Fibroblast of lung (primary cell): ENCODE measurements around the gene RARRES1. TPM values are rescaled to one million over a fixed set of nuclear protein-coding genes. Genes with fewer than 3 reads are reported as not detected.
A peak's percentile ranks its signal among the peaks of the same experiment; 100 is the strongest.
"Not testable (repeated sequence)": the region's sequence is repeated elsewhere in the genome, so short reads cannot be mapped to it uniquely, and the experiment has no call there.

Source experiments
- DNase-seq, 2 donors: peaks; one replicate each; pipeline versions ENCODE4 v3.0.0 to v3.0.0-alpha.2; 2010; ENCODE audit warnings: low read depth in 2 of 2
- H2AFZ ChIP-seq: 2 replicates; pipeline ENCODE4 v1.5.1; 2012; ENCODE audit warnings: low read length, control low read depth, inconsistent platforms
- H3K27ac ChIP-seq: 2 replicates; pipeline ENCODE4 v1.5.1; 2011; ENCODE audit warnings: low read length, control low read depth; ENCODE audit not compliant: insufficient read depth
- H3K27me3 ChIP-seq: 2 replicates; pipeline ENCODE4 v1.5.1; 2011; ENCODE audit warnings: mild to moderate bottlenecking, low read length; ENCODE audit not compliant: control insufficient read depth, insufficient read depth
- H3K36me3 ChIP-seq: 2 replicates; pipeline ENCODE4 v1.5.1; 2011; ENCODE audit warnings: low read length; ENCODE audit not compliant: control insufficient read depth, insufficient read depth
- H3K4me1 ChIP-seq: 2 replicates; pipeline ENCODE4 v1.5.1; 2011; ENCODE audit warnings: low read length; ENCODE audit not compliant: control insufficient read depth, insufficient read depth; ENCODE audit errors: extremely low read depth
- H3K4me2 ChIP-seq: 2 replicates; pipeline ENCODE4 v1.5.1; 2011; ENCODE audit warnings: low read length, control low read depth; ENCODE audit not compliant: insufficient read depth; ENCODE audit errors: extremely low read depth
- H3K4me3 ChIP-seq, 4 experiments: fragments of 200-600 bp in 1 of 4; sonication (generic) in 1 of 4; replicated peaks in 1 of 4; 2 replicates each; pipeline ENCODE4 v1.5.1; 2011 to 2016; ENCODE audit warnings: low read length in 4 of 4, low read depth in 3 of 4, mild to moderate bottlenecking in 3 of 4, control low read depth in 2 of 4, inconsistent platforms in 1 of 4, mixed read lengths in 1 of 4; ENCODE audit not compliant: insufficient read depth in 1 of 4; ENCODE audit errors: control extremely low read depth in 1 of 4
- H3K79me2 ChIP-seq: 2 replicates; pipeline ENCODE4 v1.5.1; 2012; ENCODE audit warnings: mild to moderate bottlenecking, low read length, inconsistent platforms; ENCODE audit not compliant: control insufficient read depth, insufficient read depth
- H3K9ac ChIP-seq: 2 replicates; pipeline ENCODE4 v1.5.1; 2011; ENCODE audit warnings: mild to moderate bottlenecking, low read length, control low read depth; ENCODE audit not compliant: insufficient read depth
- H3K9me3 ChIP-seq: 2 replicates; pipeline ENCODE4 v1.5.1; 2012; ENCODE audit warnings: low read depth, low read length; ENCODE audit not compliant: control insufficient read depth, insufficient read depth
- H4K20me1 ChIP-seq: 2 replicates; pipeline ENCODE4 v1.5.1; 2011; ENCODE audit warnings: low read length; ENCODE audit not compliant: control insufficient read depth, insufficient read depth; ENCODE audit errors: extremely low read depth
- CTCF ChIP-seq, 2 donors: IDR thresholded peaks in 1 of 2; conservative IDR thresholded peaks in 1 of 2; 1 replicate in 1 of 2; 2 replicates in 1 of 2; pipeline ENCODE4 v1.5.1; 2011 to 2012; ENCODE audit warnings: low read length in 2 of 2, control low read depth in 1 of 2, inconsistent platforms in 1 of 2, low read depth in 1 of 2, mild to moderate bottlenecking in 1 of 2
- EZH2 ChIP-seq: IDR thresholded peaks from 2 replicates; pipeline ENCODE4 v1.5.1; 2012; ENCODE audit warnings: low read length, control low read depth, mild to moderate bottlenecking; ENCODE audit errors: missing control alignments
- polyA plus RNA-seq, 2 donors: library from polyadenylated mRNA; depleted of rRNA in 1 of 2; stranded (reverse) in 1 of 2; unstranded in 1 of 2; fragments of >200 nt; gene quantifications; 2 replicates each; pipeline ENCODE4 v1.2.1, GENCODE V29; 2011 to 2012; ENCODE audit warnings: missing spikeins in 1 of 2
- total RNA-seq: library from RNA; depleted of rRNA; stranded (reverse); fragments of >200 nt; gene quantifications from 2 replicates; pipeline ENCODE4 v1.2.1, GENCODE V29; 2014

RARRES1 gene
- total and polyA plus RNA-seq, 2 donors (not counting 1 experiment from before 2014, with no cell fraction given): 27.7 to 93.3 TPM

- Histone ChIP-seq H3K4me2 (no peak overlapping the region), H4K20me1 (no peaks in the 10 kb centered on the region), H3K36me3 (no peaks in the 10 kb centered on the region), H3K27ac (no peak overlapping the region), H2AFZ (no peak overlapping the region), H3K9ac (no peak overlapping the region), H3K27me3 (no peaks in the 10 kb centered on the region), H3K4me3 (no peak overlapping the region), H3K79me2 (no peaks in the 10 kb centered on the region), H3K9me3 (no peaks in the 10 kb centered on the region), H3K4me1 (peaks cover 11% of the 10 kb centered on the region)
- TF ChIP-seq CTCF (conservative IDR thresholded peaks at IDR 0.05 in 1 of 2, IDR thresholded peaks at IDR 0.05 in 1 of 2; ENCODE audit: low read depth in 1 of 2, low read length in 2 of 2) (no peak), EZH2 (no peak)
- DNase-seq: peak; percentile 39 to 81
Measured at GRCh38 chr3:158696618-158697017, 35.6 kb downstream of the RARRES1 start.

GRCh38 chr3:158693866-158694456 lies 38.3 kb downstream of the RARRES1 start:
- not testable (repeated sequence) for H3K36me3 ChIP-seq, H3K9ac ChIP-seq, H3K4me3 ChIP-seq, H3K27ac ChIP-seq, DNase-seq, H3K9me3 ChIP-seq, H2AFZ ChIP-seq, H3K4me2 ChIP-seq, H3K27me3 ChIP-seq, H4K20me1 ChIP-seq, H3K79me2 ChIP-seq, H3K4me1 ChIP-seq

- Histone ChIP-seq H4K20me1 (no peaks in the 10 kb centered on the region), H2AFZ (no peak overlapping the region), H3K79me2 (no peaks in the 10 kb centered on the region), H3K9me3 (no peaks in the 10 kb centered on the region), H3K27ac (no peak overlapping the region), H3K27me3 (no peaks in the 10 kb centered on the region), H3K9ac (no peak overlapping the region), H3K4me3 (no peak overlapping the region), H3K36me3 (no peaks in the 10 kb centered on the region), H3K4me1 (peaks cover 3% of the 10 kb centered on the region), H3K4me2 (no peak overlapping the region)
- no peak for TF ChIP-seq EZH2
- TF ChIP-seq CTCF (conservative IDR thresholded peaks at IDR 0.05 in 1 of 2, IDR thresholded peaks at IDR 0.05 in 1 of 2; ENCODE audit: low read depth in 1 of 2, low read length in 2 of 2): no peak
- peak in 1 of 2 donors; percentile 58 for DNase-seq
Measured at GRCh38 chr3:158685159-158685558, 47.1 kb downstream of the RARRES1 start.
